Omental fat pad (tissue), 4 donors: Measurements from ENCODE around the gene MAGEA4. TPM values are rescaled to one million over a fixed set of nuclear protein-coding genes. Genes with fewer than 3 reads are reported as not detected.

Experiments
- ATAC-seq: fragments of 150-250 bp; one replicate; pipeline ENCODE4 v1.9.1; 2016; ENCODE audit warnings: mild to moderate bottlenecking, moderate library complexity; ENCODE audit not compliant: low FRiP score
- DNase-seq: peaks from one replicate; pipeline ENCODE4 v3.0.0-alpha.2; 2019; ENCODE audit warnings: low spot score
- CTCF ChIP-seq, 3 donors: fragments of 450-650 bp; IDR thresholded peaks; one replicate each; pipeline ENCODE4 v1.5.1; 2016 to 2017; ENCODE audit warnings: antibody characterized with exemption in 3 of 3, mild to moderate bottlenecking in 3 of 3, moderate library complexity in 2 of 3
- total RNA-seq, 4 donors: library from RNA; depleted of rRNA; stranded (reverse); fragments of >200 nt; gene quantifications; one replicate each; pipeline ENCODE4 v1.1.0, GENCODE V29; 2016

MAGEA4 gene
- total RNA-seq, 4 donors from 2014 or later = not detected

DNA sequence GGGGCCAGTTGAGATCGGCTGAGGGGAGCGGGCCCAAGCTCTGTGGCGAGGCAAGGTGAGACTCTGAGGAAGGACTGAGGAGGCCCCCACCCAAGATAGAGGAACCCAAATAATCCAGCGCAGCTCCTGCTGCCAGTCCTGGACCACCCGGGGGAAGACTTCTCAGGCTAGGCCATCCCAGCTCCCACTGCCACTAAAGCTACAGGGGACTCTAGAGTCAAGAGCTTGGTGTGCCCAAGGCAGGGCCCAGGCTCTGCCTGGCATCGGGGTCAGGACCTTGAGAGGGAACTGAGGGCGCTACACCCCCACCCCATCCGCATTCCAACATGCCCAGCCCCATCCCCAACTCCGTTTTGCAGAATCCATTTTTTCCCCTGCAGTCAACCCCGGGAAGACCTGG lies 8.6 kb downstream of the MAGEA4 start:
- no peak for ATAC-seq
- no peak for TF ChIP-seq CTCF (IDR thresholded peaks at IDR 0.05)
- DNase-seq = no peak

DNA sequence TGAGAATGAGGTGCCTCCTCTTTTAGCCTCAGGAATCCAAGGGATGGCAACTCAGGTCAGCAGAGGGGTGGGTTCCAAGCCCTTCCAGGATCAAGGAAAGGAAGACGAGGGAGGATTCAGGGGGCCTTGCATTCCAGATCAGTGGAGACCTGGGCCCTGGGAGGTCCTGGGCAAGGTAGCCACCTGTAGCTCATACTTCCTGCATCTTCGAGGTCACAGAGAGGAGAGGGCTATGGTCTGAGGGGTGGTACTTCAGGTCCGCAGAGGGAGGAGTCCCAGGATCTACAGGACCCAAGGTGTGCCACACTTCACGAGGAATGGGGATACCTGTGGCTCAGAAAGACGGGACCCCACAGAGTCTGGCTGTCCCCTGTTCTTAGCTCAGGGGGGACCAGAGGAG lies 9.2 kb downstream of the MAGEA4 start:
- TF ChIP-seq CTCF (IDR thresholded peaks at IDR 0.05) = no peak
- ATAC-seq (no peak), DNase-seq (no peak)

- DNase-seq (no peak), ATAC-seq (no peak)
- TF ChIP-seq CTCF (IDR thresholded peaks at IDR 0.05) = no peak
Observed at GRCh38 chrX:151922692-151923091, 10.0 kb downstream of the MAGEA4 start.

DNA sequence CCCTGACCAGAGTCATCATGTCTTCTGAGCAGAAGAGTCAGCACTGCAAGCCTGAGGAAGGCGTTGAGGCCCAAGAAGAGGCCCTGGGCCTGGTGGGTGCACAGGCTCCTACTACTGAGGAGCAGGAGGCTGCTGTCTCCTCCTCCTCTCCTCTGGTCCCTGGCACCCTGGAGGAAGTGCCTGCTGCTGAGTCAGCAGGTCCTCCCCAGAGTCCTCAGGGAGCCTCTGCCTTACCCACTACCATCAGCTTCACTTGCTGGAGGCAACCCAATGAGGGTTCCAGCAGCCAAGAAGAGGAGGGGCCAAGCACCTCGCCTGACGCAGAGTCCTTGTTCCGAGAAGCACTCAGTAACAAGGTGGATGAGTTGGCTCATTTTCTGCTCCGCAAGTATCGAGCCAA lies 11.0 kb downstream of the MAGEA4 start:
- DNase-seq = no peak
- ATAC-seq = no peak
- no peak for TF ChIP-seq CTCF (IDR thresholded peaks at IDR 0.05)

DNA sequence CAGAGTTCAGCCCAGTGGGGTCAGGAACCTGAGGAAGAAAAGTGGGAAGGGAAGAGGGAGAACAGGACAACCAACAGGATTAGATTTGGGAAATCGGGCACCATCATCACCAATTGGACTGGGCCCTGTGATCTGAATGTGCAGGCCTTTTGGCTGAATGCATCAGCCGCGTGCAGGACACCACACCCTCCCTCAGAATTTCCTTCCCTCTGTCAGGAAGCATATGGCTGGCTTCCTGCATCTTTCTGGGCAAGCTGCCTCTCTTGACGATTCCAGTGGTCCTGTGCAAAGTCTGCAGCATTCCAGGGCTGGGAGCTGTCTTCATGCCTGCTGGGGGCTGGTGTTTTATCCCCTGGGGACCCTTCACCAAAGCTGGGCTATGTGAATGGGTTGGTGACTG lies 16.4 kb downstream of the MAGEA4 start:
- no peak for ATAC-seq
- no peak for DNase-seq
- no peak for TF ChIP-seq CTCF (IDR thresholded peaks at IDR 0.05)

GRCh38 chrX:151935358-151935757 lies 22.7 kb downstream of the MAGEA4 start:
- TF ChIP-seq CTCF (IDR thresholded peaks at IDR 0.05) = no peak
- ATAC-seq (no peak), DNase-seq (no peak)

GRCh38 chrX:151938172-151938571 lies 25.5 kb downstream of the MAGEA4 start:
- DNase-seq (no peak), ATAC-seq (no peak)
- no peak for TF ChIP-seq CTCF (IDR thresholded peaks at IDR 0.05)
